Central memory CD8-positive, alpha-beta T cell (primary cell): ENCODE results near the gene BOK.

Experiments used
- ATAC-seq: fragments of 150-1000 bp; cut with Tn5 transposase; replicated peaks from 2 replicates; pipeline ENCODE4 v1.10.0; 2022; ENCODE audit warnings: mild to moderate bottlenecking, moderate FRiP score, moderate number of reproducible peaks; ENCODE audit not compliant: poor library complexity, severe bottlenecking; ENCODE audit errors: extremely low read depth
- DNase-seq, 2 donors: peaks; one replicate each; pipeline ENCODE4 v3.0.0; 2021; ENCODE audit warnings: low spot score in 2 of 2
- H3K27ac Mint-ChIP-seq: one replicate; pipeline ENCODE4 v1.8.0; 2022; ENCODE audit warnings: low read depth, mild to moderate bottlenecking, moderate library complexity, mixed read lengths
- H3K27me3 Mint-ChIP-seq: one replicate; pipeline ENCODE4 v1.8.0; 2022; ENCODE audit warnings: mixed read lengths
- H3K36me3 Mint-ChIP-seq: one replicate; pipeline ENCODE4 v1.8.0; 2022; ENCODE audit warnings: mild to moderate bottlenecking, moderate library complexity, mixed read lengths; ENCODE audit not compliant: insufficient read depth
- H3K4me1 Mint-ChIP-seq: one replicate; pipeline ENCODE4 v1.8.0; 2022; ENCODE audit warnings: mixed read lengths
- H3K4me3 Mint-ChIP-seq: one replicate; pipeline ENCODE4 v1.8.0; 2022; ENCODE audit warnings: mild to moderate bottlenecking, moderate library complexity, mixed read lengths
- H3K9me3 Mint-ChIP-seq: one replicate; pipeline ENCODE4 v1.8.0; 2022; ENCODE audit warnings: mixed read lengths

BOK gene

DNA sequence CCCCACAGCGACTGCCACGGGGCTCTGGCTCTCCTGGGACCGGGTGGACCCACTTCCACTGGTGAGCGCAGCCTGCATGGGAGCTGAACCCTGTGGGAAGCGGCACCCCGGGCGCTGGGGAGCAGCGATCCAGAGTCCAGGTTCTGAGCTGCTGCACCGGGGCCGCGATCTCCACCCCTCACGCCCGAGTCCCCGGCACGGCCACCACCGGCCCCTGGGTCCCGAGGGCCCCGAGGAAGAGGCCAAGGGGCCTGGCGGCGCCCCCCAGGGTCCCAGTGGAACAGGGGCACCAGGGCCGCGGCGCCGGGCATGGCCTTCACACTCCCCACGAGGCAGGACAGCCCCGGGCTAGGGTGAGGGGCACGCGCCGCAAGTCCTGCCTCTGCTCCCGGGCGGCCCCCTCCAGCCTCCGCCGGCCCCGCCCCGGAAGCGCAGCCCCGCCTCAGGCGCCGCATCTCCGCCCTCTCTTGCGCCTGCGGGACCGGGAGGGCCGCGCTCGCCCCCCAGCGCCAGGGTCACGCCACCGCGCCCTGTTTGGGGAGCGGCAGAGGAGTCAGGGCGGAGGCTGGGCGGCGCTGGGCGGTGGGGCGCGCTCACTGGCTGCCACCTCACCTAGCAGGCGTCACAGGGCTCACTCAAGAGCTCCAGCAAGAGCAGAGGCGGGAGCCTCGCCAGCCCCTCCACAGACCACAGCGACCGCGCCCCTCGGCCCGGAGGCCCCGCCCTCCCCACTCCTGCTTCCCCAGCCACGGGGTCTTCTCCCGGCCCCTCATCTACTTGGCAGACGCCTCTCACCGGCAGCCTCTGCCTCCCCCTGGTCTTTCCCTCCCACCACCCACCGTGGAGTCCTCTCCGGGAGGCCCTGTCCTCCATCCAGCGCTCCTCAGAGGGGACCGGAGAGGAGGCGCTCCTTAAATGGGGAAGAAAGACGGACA lies 51.6 kb downstream of the BOK start:
- no peaks in the 10 kb centered on the region for H3K27me3 Mint-ChIP-seq
- ATAC-seq (peak; percentile 100), DNase-seq (peak; percentile 85 to 89)
- peak overlapping the region; percentile 74 for H3K4me3 Mint-ChIP-seq
- H3K27ac Mint-ChIP-seq = peak overlapping the region; percentile 84
- H3K4me1 Mint-ChIP-seq = peaks cover 27% of the 10 kb centered on the region
- H3K9me3 Mint-ChIP-seq = no peaks in the 10 kb centered on the region
- H3K36me3 Mint-ChIP-seq = peaks cover 8% of the 10 kb centered on the region

DNA sequence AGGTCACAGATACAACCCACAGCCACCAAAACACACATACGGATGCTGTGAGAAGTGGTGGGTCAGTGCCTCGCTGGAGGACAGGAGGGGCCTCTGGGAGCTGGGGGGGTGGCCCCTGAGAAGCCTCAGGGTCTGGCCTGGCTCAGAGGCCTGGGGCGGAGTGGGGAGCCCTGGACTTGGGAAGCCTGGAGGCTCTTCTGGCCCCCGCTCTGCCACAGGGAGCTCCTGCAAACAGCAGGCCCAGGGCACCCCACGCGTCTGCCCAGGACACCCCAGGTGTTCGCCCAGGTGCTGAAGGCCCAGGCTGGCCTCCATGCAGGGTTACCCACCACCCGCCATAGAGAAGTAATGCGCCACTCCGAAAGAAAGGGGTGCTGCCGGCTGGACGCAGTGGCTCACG lies 52.5 kb downstream of the BOK start:
- peaks cover 32% of the 10 kb centered on the region for H3K4me1 Mint-ChIP-seq
- H3K36me3 Mint-ChIP-seq = peaks cover 7% of the 10 kb centered on the region
- no peaks in the 10 kb centered on the region for H3K9me3 Mint-ChIP-seq
- no peaks in the 10 kb centered on the region for H3K27me3 Mint-ChIP-seq
- H3K4me3 Mint-ChIP-seq = peak overlapping the region; percentile 70
- DNase-seq (no peak), ATAC-seq (no peak)
- H3K27ac Mint-ChIP-seq = peak overlapping the region; percentile 84

DNA sequence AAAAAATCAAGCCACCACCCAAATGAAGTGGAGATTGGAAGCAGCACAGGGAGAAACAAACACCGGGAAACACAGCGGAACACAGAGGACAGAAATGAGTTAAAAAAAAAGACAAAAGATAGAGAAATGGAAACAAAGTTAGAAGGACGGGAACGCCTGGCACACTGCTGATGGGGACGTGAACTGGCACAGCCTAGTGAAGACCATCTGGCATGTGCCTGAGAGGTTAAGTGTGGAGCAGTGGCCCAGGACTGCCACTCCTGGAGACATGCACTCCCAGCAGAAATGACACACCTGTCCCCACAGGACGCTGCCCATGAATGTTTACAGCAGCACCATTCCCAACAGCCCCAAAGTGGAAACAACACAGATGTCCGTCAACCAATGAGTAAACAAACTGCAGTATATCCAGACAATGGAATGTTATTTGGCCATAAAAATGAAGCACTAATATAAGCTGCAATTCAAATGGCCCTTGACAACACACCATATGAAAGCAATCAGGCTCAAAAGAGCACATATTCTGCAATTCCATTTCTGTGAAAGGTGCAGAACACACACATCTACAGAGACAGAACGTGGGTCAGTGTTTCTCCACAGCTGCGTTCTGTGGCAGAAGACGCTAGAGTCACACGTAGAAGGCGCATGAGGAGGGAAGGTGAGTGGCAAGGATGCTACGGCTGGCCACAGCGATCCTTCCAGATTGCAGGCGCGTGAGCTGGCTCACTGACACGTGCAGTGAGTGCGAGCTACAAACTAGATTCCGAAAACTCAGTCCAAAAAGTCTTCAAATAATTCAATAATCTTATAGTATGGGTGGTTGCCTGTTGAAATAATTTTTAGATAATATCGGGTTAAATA lies 53.8 kb downstream of the BOK start:
- H3K27ac Mint-ChIP-seq = no peak overlapping the region
- H3K4me1 Mint-ChIP-seq = peaks cover 33% of the 10 kb centered on the region
- H3K27me3 Mint-ChIP-seq = no peaks in the 10 kb centered on the region
- H3K4me3 Mint-ChIP-seq = no peak overlapping the region
- DNase-seq = no peak
- no peaks in the 10 kb centered on the region for H3K9me3 Mint-ChIP-seq
- ATAC-seq = no peak
- no peaks in the 10 kb centered on the region for H3K36me3 Mint-ChIP-seq

DNA sequence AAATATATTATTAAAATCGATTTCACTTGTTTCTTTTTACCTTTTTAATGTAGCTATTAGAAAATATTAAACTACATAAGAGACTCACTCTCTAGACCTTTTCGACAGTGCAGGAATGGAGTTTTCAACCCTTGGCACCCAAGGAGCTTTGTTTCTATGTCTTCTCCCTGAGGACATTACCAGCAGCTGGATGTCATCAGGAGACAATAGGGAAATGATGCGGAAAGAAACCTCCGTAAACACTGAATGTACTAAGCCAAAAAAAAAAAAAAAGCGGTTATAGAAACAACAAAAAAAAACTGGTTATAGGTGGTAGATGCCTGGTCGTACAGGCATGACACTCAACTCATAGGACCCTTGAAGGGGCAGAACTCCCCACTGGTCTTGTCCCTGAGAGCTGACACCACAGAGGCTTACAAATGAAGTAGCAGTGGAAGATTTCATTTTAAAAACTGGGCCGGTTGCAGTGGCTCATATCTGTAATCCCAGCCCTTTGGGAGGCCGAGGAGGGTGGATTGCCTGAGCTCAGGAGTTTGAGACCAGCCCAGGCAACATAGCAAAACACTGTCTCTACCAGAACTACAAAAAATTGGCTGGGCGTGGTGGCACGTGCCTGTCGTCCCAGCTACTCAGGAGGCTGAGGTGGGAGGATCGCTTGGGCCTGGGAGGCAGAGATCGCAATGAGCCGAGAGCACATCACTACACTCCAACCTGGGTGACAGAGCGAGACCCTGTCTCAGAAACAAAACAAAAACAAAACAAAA lies 54.7 kb downstream of the BOK start:
- no peak for ATAC-seq
- Mint-ChIP-seq H3K4me3 (no peak overlapping the region), H3K27ac (no peak overlapping the region), H3K27me3 (no peaks in the 10 kb centered on the region), H3K36me3 (peaks cover 2% of the 10 kb centered on the region), H3K4me1 (peaks cover 41% of the 10 kb centered on the region), H3K9me3 (no peaks in the 10 kb centered on the region)
- no peak for DNase-seq

DNA sequence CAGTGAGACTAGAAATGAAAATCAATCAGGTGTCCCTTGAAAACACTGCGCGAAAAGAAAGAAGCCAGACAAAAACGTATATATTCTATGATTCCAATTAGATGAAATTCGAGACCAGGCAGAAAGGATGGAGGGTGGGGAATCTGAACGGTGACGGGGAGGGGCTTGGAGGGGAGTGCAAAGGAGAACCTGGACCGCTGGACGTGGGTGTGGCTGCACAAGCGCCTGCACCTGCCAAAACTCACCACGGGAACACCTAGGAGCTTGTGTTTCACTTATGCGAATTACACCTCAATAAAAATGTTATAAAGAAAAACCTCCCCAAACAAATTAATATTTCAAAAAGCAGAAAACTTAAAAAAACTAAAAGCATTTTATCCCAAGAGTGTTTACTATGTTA lies 56.5 kb downstream of the BOK start:
- Mint-ChIP-seq H3K27me3 (no peaks in the 10 kb centered on the region), H3K9me3 (no peaks in the 10 kb centered on the region), H3K4me1 (peaks cover 34% of the 10 kb centered on the region), H3K36me3 (peaks cover 2% of the 10 kb centered on the region), H3K27ac (no peak overlapping the region), H3K4me3 (no peak overlapping the region)
- ATAC-seq (no peak), DNase-seq (no peak)

DNA sequence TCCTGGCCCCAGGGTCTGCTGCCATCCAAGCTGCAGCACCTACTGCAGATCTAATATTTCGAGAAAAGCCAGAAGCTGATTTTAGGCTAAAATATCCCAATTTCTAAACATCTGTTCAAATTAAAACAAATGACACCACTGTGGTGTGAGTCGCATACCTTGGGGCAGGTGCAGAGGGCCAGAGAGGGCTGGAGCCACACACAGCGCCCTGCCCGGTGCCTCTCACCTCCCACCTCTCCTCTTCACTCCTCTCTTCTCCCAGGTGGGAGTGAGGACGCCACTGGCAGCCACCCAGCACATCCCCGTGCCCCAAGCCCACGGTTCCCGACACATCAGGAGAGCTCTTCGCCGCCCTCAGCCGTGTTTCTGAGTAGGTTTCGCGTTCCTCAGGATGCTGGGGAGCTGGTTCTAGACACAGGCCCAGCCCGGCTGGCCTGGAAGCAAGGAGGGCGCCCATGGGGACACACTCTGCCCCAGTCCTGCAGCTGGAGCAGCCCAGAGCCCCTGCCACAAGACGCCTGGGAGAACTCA lies 57.0 kb downstream of the BOK start:
- peak overlapping the region; percentile 76 for H3K27ac Mint-ChIP-seq
- H3K4me3 Mint-ChIP-seq = peak overlapping the region; percentile 32
- H3K9me3 Mint-ChIP-seq = no peaks in the 10 kb centered on the region

DNA sequence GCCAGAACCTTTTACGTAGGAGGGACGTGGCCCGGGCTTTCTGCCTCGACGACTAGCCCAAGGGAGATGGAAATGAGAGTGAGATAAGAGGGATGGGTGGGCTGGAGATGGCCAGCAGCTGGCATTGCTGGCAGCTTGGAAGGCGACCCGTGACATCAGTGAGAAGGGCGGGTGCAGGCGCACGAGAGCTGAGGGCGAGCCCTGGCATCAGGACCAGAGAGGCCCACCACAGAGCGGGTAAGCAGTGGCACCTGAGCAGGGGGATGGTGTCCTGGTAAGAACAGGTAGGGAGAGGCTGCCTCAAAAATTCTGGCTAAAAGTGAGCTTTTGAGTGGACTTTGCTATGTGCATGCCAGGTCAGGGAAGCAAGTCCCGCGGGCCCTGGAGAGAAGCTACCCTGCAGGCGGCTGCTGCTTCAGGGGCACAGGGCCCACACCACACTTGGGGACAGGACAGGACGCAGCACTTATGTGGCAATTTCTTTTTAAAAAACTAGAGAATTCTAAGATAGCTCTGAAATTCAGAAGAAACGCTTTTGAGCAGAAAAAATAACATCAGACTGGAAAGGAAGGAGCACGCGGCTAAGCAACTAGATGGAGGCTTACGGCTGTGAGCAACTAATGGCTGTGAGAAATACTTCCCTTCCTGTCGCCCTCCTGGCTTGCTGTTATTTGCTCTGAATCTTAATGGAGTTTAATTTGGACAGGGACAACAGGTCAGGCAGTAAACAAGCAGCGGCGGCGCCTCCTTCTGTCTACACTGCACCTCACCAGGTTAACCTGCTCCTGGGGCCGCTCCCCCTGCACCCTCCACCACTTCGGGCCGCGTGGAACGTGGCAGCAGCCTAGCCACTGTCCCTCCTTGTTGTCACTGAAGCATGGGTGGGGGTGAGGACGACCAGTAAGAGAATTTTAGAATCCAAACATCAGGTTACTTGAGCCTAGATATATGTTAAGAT lies 57.9 kb downstream of the BOK start:
- peak overlapping the region; percentile 76 for H3K27ac Mint-ChIP-seq
- H3K9me3 Mint-ChIP-seq = no peaks in the 10 kb centered on the region
- H3K36me3 Mint-ChIP-seq = peaks cover 2% of the 10 kb centered on the region
- peak overlapping the region; percentile 32 for H3K4me3 Mint-ChIP-seq
- no peak for ATAC-seq
- no peak for DNase-seq
- H3K4me1 Mint-ChIP-seq = peaks cover 36% of the 10 kb centered on the region
- H3K27me3 Mint-ChIP-seq = no peaks in the 10 kb centered on the region

More for the DNA sequence above, 57.0 kb downstream of the BOK start:
- DNase-seq (no peak), ATAC-seq (no peak)
- Mint-ChIP-seq H3K4me1 (peaks cover 36% of the 10 kb centered on the region), H3K36me3 (peaks cover 2% of the 10 kb centered on the region), H3K27me3 (no peaks in the 10 kb centered on the region)

DNA sequence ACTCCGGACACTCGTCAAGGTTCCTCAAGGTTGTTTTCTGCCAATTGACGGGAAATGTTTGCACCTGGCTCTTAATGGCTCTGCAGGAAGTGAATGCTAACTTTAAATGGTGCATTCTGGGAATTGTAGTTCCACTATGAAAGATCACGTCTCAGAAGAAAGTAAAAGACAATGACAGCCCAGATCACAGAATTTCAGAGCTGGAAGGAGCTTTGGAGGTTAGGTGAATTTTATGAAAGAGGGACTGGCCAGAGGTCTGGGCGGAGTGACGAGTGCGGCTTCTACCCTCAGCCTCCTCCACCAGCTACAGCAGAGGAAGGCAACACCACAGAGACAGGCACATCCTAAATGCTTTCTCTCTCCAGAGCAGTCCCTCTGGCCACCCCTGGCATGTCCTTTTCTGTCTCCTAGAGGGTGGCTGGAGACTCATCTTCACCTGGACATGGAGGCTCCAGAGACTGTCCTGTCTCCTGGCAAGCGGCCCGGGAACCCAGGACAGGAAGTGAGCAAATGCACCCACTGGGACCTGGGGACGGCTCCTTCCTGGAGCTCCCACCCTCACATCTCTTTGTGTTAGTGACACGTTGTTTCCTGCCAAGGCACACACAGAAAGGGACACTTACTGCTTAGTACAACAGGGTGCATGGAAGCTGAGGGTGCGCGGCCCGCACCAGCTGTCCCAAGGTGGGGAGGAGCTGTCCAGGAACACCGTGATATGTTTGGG lies 59.0 kb downstream of the BOK start:
- Mint-ChIP-seq H3K27ac (peak overlapping the region; percentile 82), H3K4me3 (peak overlapping the region; percentile 80), H3K9me3 (no peaks in the 10 kb centered on the region), H3K4me1 (peaks cover 30% of the 10 kb centered on the region), H3K27me3 (no peaks in the 10 kb centered on the region), H3K36me3 (peaks cover 2% of the 10 kb centered on the region)
- DNase-seq (no peak), ATAC-seq (peak; percentile 77)

DNA sequence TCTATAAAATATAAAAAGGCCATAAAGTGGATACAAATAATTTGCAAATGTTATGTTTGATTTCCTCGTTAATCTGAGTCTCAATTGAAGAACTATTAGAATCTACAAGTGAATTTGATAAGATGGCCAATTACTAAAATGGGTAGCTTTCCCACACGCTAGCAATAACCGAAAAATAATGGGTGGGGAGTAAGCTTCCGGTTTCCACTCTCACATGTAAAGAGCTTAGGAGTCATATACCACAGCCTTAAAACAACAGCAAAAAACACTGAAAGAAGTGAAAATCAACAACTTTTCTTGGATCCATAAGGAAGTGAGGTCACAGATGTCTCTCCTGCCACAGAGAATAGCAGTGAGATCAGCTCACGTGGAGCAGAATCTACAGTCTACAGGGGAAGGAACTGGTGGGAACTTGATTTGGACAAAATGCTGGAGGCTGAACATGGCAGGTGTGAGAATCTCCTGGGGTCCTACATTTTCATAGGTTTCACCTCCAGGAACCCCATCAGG lies 59.8 kb downstream of the BOK start:
- Mint-ChIP-seq H3K27ac (no peak overlapping the region), H3K4me3 (peak overlapping the region; percentile 80), H3K4me1 (peaks cover 30% of the 10 kb centered on the region), H3K36me3 (peaks cover 2% of the 10 kb centered on the region), H3K27me3 (no peaks in the 10 kb centered on the region), H3K9me3 (no peaks in the 10 kb centered on the region)
- DNase-seq (no peak), ATAC-seq (no peak)

DNA sequence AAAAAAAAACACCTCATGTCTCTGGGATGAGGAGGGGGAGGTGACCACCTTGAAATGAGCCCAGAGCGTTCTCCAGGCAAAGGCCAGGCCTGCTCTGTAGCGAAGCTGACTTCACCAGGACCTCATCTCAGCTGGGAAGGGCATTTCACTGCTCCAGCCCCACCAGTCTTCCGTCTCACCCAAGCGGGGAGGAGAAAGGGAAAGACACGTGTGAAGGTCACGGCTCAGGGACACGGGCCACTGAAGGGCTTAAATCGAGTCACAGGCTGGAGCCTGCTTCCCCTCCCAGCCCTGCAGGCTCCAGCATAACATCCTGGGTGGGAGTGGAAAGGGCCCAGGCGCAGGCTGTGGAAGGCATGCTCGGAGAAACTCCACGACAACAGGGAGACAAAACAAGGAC lies 60.3 kb downstream of the BOK start:
- Mint-ChIP-seq H3K4me3 (no peak overlapping the region), H3K27me3 (no peaks in the 10 kb centered on the region), H3K4me1 (peaks cover 30% of the 10 kb centered on the region), H3K27ac (no peak overlapping the region), H3K9me3 (no peaks in the 10 kb centered on the region), H3K36me3 (peaks cover 2% of the 10 kb centered on the region)
- DNase-seq = no peak
- no peak for ATAC-seq
